Sigmoid colon (tissue), 4 donors: ENCODE results near the gene SMIM31.

Source experiments
- CTCF ChIP-seq, 4 experiments: fragments of 450-650 bp in 3 of 4; fragments of 200-600 bp in 1 of 4; IDR thresholded peaks; one replicate each; pipeline ENCODE4 v1.5.1; 2016 to 2019; ENCODE audit warnings: antibody characterized with exemption in 4 of 4, mild to moderate bottlenecking in 3 of 4, moderate library complexity in 2 of 4
- POLR2A ChIP-seq, 2 donors: fragments of 450-650 bp; IDR thresholded peaks; one replicate each; pipeline ENCODE4 v1.6.1; 2016; ENCODE audit warnings: antibody characterized with exemption in 2 of 2, mild to moderate bottlenecking in 2 of 2, moderate library complexity in 2 of 2
- POLR2AphosphoS5 ChIP-seq, 4 donors: sonication (generic); formaldehyde crosslinking; IDR thresholded peaks; one replicate each; pipeline ENCODE4 v1.6.1; 2017; ENCODE audit warnings: antibody characterized with exemption in 4 of 4

DNA sequence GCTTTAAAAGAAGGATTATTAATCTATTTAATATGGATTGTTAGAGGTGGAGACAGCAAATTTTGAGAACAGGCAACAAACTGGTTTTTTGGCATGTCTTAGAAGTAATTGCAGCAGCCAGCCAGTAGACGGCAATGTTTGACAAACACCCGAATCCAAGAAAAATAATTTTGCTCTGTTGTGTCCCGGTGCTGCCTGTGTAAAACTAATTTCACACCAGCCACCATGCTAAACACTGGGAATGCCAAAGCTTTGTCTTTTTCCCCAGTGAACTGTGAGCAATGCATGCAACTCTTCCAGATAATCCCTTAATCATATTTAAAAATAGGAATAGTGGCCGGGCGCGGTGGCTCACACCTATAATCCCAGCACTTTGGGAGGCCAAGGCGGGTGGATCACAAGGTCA, 25.9 kb downstream of the SMIM31 start:
- TF ChIP-seq CTCF (IDR thresholded peaks at IDR 0.05) (peak in 3 of 4 experiments; percentile 28 to 72 (median 28)), POLR2A (IDR thresholded peaks at IDR 0.05) (no peak), POLR2AphosphoS5 (IDR thresholded peaks at IDR 0.05) (no peak)
